HepG2 (cell line): ENCODE measurements around the gene ACADVL. TPM values are rescaled to one million over a fixed set of nuclear protein-coding genes. Genes with fewer than 3 reads are reported as not detected.

Experiments used
- CENPX ChIP-seq: sonication (generic); formaldehyde crosslinking; IDR thresholded peaks from 2 replicates; pipeline ENCODE4 v1.9.0; 2021; ENCODE audit warnings: mild to moderate bottlenecking, missing genetic modification reagents, moderate library complexity
- FLYWCH1 ChIP-seq: sonication (generic); formaldehyde crosslinking; IDR thresholded peaks from 2 replicates; pipeline ENCODE4 v1.8.1; 2023; ENCODE audit warnings: mild to moderate bottlenecking, missing genetic modification reagents
- HNF4G ChIP-seq, 2 experiments: sonication (generic) in 1 of 2; formaldehyde crosslinking in 1 of 2; IDR thresholded peaks; 2 replicates each; pipeline versions ENCODE4 v1.4.0 to v1.6.1; 2011 to 2020; ENCODE audit warnings: borderline replicate concordance in 2 of 2, low read depth in 2 of 2, mild to moderate bottlenecking in 2 of 2, low read length in 1 of 2, missing genetic modification reagents in 1 of 2, moderate library complexity in 1 of 2
- HOXA3 ChIP-seq: sonication (generic); formaldehyde crosslinking; IDR thresholded peaks from 2 replicates; pipeline ENCODE4 v1.5.0; 2020; ENCODE audit warnings: missing genetic modification reagents
- NR2C2 ChIP-seq: sonication (generic); formaldehyde crosslinking; IDR thresholded peaks from 2 replicates; pipeline ENCODE4 v1.4.0; 2020; ENCODE audit warnings: missing genetic modification reagents, mild to moderate bottlenecking, moderate library complexity, borderline replicate concordance
- NR2F6 ChIP-seq, 2 experiments: IDR thresholded peaks; 2 replicates each; pipeline ENCODE4 v1.6.1; 2016; ENCODE audit warnings: antibody characterized with exemption in 1 of 2, mild to moderate bottlenecking in 1 of 2
- PPARG ChIP-seq: conservative IDR thresholded peaks from 2 replicates; pipeline ENCODE4 v1.6.1; 2016; ENCODE audit warnings: missing biosample characterization, missing genetic modification reagents
- SALL1 ChIP-seq: sonication (generic); formaldehyde crosslinking; IDR thresholded peaks from 2 replicates; pipeline ENCODE4 v1.8.0; 2022; ENCODE audit warnings: mild to moderate bottlenecking, missing genetic modification reagents
- SMAD9 ChIP-seq: sonication (generic); formaldehyde crosslinking; IDR thresholded peaks from 2 replicates; pipeline ENCODE4 v1.5.1; 2020; ENCODE audit warnings: mild to moderate bottlenecking, missing genetic modification reagents
- SMC3 ChIP-seq: IDR thresholded peaks from 2 replicates; pipeline ENCODE4 v1.6.1; 2011; ENCODE audit warnings: low read length, improper control_type of control experiment
- SOX13 ChIP-seq, 3 experiments: fragments of 450-650 bp in 1 of 3; sonication (generic) in 1 of 3; formaldehyde crosslinking in 1 of 3; IDR thresholded peaks in 2 of 3; conservative IDR thresholded peaks in 1 of 3; 2 replicates each; pipeline versions ENCODE4 v1.5.0 to v1.6.1; 2016 to 2020; ENCODE audit warnings: antibody characterized with exemption in 1 of 3, mild to moderate bottlenecking in 1 of 3, missing compliant biosample characterization in 1 of 3, missing genetic modification reagents in 1 of 3, moderate library complexity in 1 of 3
- SUZ12 ChIP-seq: fragments of 150-350 bp; IDR thresholded peaks from 2 replicates; pipeline ENCODE4 v1.6.1; 2014; ENCODE audit warnings: low read depth, low read length
- SYNCRIP ChIP-seq: fragments of 200-400 bp; formaldehyde crosslinking; IDR thresholded peaks from 2 replicates; pipeline ENCODE4 v1.6.1; 2018; ENCODE audit warnings: mild to moderate bottlenecking, low read depth, low read length; ENCODE audit not compliant: insufficient read depth
- TCF12 ChIP-seq, 2 experiments: fragments of 450-650 bp in 1 of 2; sonication (generic) in 1 of 2; formaldehyde crosslinking in 1 of 2; IDR thresholded peaks; 2 replicates each; pipeline versions ENCODE4 v1.6.1 to v1.8.0; 2017 to 2022; ENCODE audit warnings: antibody characterized with exemption in 1 of 2, mild to moderate bottlenecking in 1 of 2, missing genetic modification reagents in 1 of 2, moderate library complexity in 1 of 2
- ZFP91 ChIP-seq: sonication (generic); formaldehyde crosslinking; IDR thresholded peaks from 2 replicates; pipeline ENCODE4 v1.9.0; 2022; ENCODE audit warnings: missing genetic modification reagents, mild to moderate bottlenecking, borderline replicate concordance
- ZNF337 ChIP-seq: sonication (generic); formaldehyde crosslinking; IDR thresholded peaks from 2 replicates; pipeline ENCODE4 v1.5.1; 2020; ENCODE audit warnings: missing genetic modification reagents, low read depth, mild to moderate bottlenecking, borderline replicate concordance
- ZNF430 ChIP-seq: sonication (generic); formaldehyde crosslinking; IDR thresholded peaks from 2 replicates; pipeline ENCODE4 v1.9.0; 2021; ENCODE audit warnings: mild to moderate bottlenecking, missing genetic modification reagents
- ZNF484 ChIP-seq: sonication (generic); formaldehyde crosslinking; IDR thresholded peaks from 2 replicates; pipeline ENCODE4 v1.5.1; 2020; ENCODE audit warnings: mild to moderate bottlenecking, low read depth, missing genetic modification reagents, borderline replicate concordance
- ZNF75D ChIP-seq: sonication (generic); formaldehyde crosslinking; IDR thresholded peaks from 2 replicates; pipeline ENCODE4 v1.8.1; 2023; ENCODE audit warnings: missing genetic modification reagents, mild to moderate bottlenecking, borderline replicate concordance
- ZNF761 ChIP-seq: sonication (generic); formaldehyde crosslinking; conservative IDR thresholded peaks from 2 replicates; pipeline ENCODE4 v1.4.0; 2020; ENCODE audit warnings: mild to moderate bottlenecking, missing genetic modification reagents
- ZSCAN20 ChIP-seq: sonication (generic); formaldehyde crosslinking; IDR thresholded peaks from 2 replicates; pipeline ENCODE4 v1.4.0; 2020; ENCODE audit warnings: missing genetic modification reagents, mild to moderate bottlenecking, borderline replicate concordance
- ZSCAN21 ChIP-seq: sonication (generic); formaldehyde crosslinking; IDR thresholded peaks from 2 replicates; pipeline ENCODE4 v1.8.0; 2022; ENCODE audit warnings: mild to moderate bottlenecking, missing genetic modification reagents, moderate library complexity, borderline replicate concordance
- polyA plus RNA-seq, 8 experiments: library from polyadenylated mRNA; depleted of rRNA in 3 of 8; stranded (reverse) in 7 of 8; unstranded in 1 of 8; fragments of >200 nt; fragmentation: Illumina TruSeq in 4 of 8; extraction: Trizol in 4 of 8; gene quantifications; 2 replicates each; pipeline versions ENCODE4 v1.2.1 to v1.2.3, GENCODE V29; 2011 to 2016; ENCODE audit warnings: low read depth in 4 of 8, missing spikeins in 1 of 8, mixed read lengths in 1 of 8; ENCODE audit not compliant: insufficient read depth in 1 of 8
- total RNA-seq, 5 experiments: library from RNA; depleted of rRNA; stranded (reverse); fragments of >200 nt; fragmentation: Illumina TruSeq; extraction: Trizol; gene quantifications; 2 replicates each; pipeline ENCODE4 v1.2.3, GENCODE V29; 2016; ENCODE audit warnings: low read depth in 1 of 5
- TF ChIP-seq, protein P1 (sequence below): sonication (generic); formaldehyde crosslinking; IDR thresholded peaks from 2 replicates; pipeline ENCODE4 v1.5.1; 2020; ENCODE audit warnings: mild to moderate bottlenecking, missing genetic modification reagents

Gene ACADVL
- total and polyA plus RNA-seq, 2 of the 13 experiments (the other 11 are each of a cell fraction or from before 2014, with no cell fraction given): 219 to 412 TPM

GRCh38 chr17:7252176-7253043 lies 32.7 kb downstream of the ACADVL start, which contains the start of gene ELP5 (continued):
- TF ChIP-seq, protein P1, sequence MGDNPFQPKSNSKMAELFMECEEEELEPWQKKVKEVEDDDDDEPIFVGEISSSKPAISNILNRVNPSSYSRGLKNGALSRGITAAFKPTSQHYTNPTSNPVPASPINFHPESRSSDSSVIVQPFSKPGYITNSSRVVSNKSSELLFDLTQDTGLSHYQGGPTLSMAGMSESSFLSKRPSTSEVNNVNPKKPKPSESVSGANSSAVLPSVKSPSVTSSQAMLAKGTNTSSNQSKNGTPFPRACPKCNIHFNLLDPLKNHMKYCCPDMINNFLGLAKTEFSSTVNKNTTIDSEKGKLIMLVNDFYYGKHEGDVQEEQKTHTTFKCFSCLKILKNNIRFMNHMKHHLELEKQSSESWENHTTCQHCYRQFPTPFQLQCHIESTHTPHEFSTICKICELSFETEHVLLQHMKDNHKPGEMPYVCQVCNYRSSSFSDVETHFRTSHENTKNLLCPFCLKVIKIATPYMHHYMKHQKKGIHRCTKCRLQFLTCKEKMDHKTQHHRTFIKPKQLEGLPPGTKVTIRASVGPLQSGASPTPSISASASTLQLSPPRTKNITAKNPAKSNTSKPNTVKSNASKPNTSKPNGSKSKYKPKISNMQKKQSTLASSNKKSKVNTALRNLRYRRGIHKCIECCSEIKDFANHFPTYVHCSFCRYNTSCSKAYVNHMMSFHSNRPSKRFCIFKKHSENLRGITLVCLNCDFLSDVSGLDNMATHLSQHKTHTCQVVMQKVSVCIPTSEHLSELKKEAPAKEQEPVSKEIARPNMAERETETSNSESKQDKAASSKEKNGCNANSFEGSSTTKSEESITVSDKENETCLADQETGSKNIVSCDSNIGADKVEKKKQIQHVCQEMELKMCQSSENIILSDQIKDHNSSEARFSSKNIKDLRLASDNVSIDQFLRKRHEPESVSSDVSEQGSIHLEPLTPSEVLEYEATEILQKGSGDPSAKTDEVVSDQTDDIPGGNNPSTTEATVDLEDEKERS (CRISPR knock-in tag): no peak; the same call in none of the 2 replicates
- TF ChIP-seq FLYWCH1 (CRISPR knock-in tag) (no peak), ZNF430 (CRISPR knock-in tag) (peak; percentile 79; the same call in 1 of the 2 replicates), PPARG (CRISPR knock-in tag) (no peak; the same call in 1 of the 2 replicates), ZNF75D (CRISPR knock-in tag) (no peak), ZFP91 (CRISPR knock-in tag) (peak; percentile 97; the same call in 1 of the 2 replicates), SMAD9 (no peak), HNF4G (IDR thresholded peaks at IDR 0.05; ENCODE audit: borderline replicate concordance, low read depth, low read length) (peak; percentile 11; the same call in 1 of the 2 replicates), HNF4G (CRISPR knock-in tag; IDR thresholded peaks at IDR 0.05; ENCODE audit: borderline replicate concordance, low read depth) (no peak), ZSCAN21 (CRISPR knock-in tag) (peak; percentile 81; the same call in 1 of the 2 replicates), ZNF337 (CRISPR knock-in tag) (no peak), ZSCAN20 (no peak), HOXA3 (CRISPR knock-in tag) (peak; percentile 92), ZNF761 (CRISPR knock-in tag) (peak; percentile 68), ZNF484 (CRISPR knock-in tag) (no peak), NR2F6 (IDR thresholded peaks at IDR 0.05) (peak; percentile 50; the same call in 1 of the 2 replicates), NR2F6 (CRISPR knock-in tag; IDR thresholded peaks at IDR 0.05) (peak; percentile 80), SOX13 (IDR thresholded peaks at IDR 0.05) (no peak), SOX13 (CRISPR knock-in tag; conservative IDR thresholded peaks at IDR 0.05 in 1 of 2, IDR thresholded peaks at IDR 0.05 in 1 of 2) (peak in 1 of 2 experiments; percentile 50; a peak in 2 of 4 replicates), NR2C2 (CRISPR knock-in tag) (peak; percentile 90), SMC3 (peak; percentile 10; the same call in 1 of the 2 replicates), SYNCRIP (no peak), CENPX (no peak), SALL1 (CRISPR knock-in tag) (peak; percentile 82), SUZ12 (no peak), TCF12 (IDR thresholded peaks at IDR 0.05) (no peak), TCF12 (CRISPR knock-in tag; IDR thresholded peaks at IDR 0.05) (no peak)
